ENCODE measurements around the gene SLC5A4.
"Not testable (repeated sequence)": the region's sequence is repeated elsewhere in the genome, so short reads cannot be mapped to it uniquely, and the experiment has no call there.

SLC5A4 gene

GRCh38 chr22:32255217-32255616, at the start of gene SLC5A4:
Gene SLC5A4 (minus strand): TSS chr22:32255347. CDS start chr22:32255329, 18 bp downstream.
- no peak for DNase-seq (ENCODE audit: low spot score)

GRCh38 chr22:32293921-32294320, 38.8 kb upstream of the SLC5A4 start:
- DNase-seq (ENCODE audit: low spot score) = not testable (repeated sequence)

GRCh38 chr22:32286290-32286840, 31.2 kb upstream of the SLC5A4 start:
- no peak for DNase-seq (ENCODE audit: low spot score)

- no peak for DNase-seq (ENCODE audit: low spot score)
These were observed 25.9 kb upstream of the SLC5A4 start for GRCh38 chr22:32281072-32281471.

GRCh38 chr22:32275353-32275752, 20.2 kb upstream of the SLC5A4 start:
- DNase-seq (ENCODE audit: low spot score) = not testable (repeated sequence)

- no peak for DNase-seq (ENCODE audit: low spot score)
These were observed 16.2 kb upstream of the SLC5A4 start for GRCh38 chr22:32271389-32271788.

GRCh38 chr22:32270641-32271369, 15.7 kb upstream of the SLC5A4 start:
- no peak for DNase-seq (ENCODE audit: low spot score)

GRCh38 chr22:32269316-32269715, 14.2 kb upstream of the SLC5A4 start:
- no peak for DNase-seq (ENCODE audit: low spot score)

- DNase-seq (ENCODE audit: low spot score) = no peak
These were observed 11.9 kb upstream of the SLC5A4 start for GRCh38 chr22:32267011-32267410.

GRCh38 chr22:32265882-32266767, 11.0 kb upstream of the SLC5A4 start:
- DNase-seq (ENCODE audit: low spot score) = peak; percentile 74

- not testable (repeated sequence) for DNase-seq (ENCODE audit: low spot score)
These were observed 8.5 kb upstream of the SLC5A4 start for GRCh38 chr22:32263678-32264077.

GRCh38 chr22:32261306-32261705, 6.2 kb upstream of the SLC5A4 start:
- no peak for DNase-seq (ENCODE audit: low spot score)

- no peak for DNase-seq (ENCODE audit: low spot score)
These were observed 3.6 kb upstream of the SLC5A4 start for GRCh38 chr22:32258791-32259190.

- DNase-seq (ENCODE audit: low spot score) = no peak
These were observed 579 bp upstream of the SLC5A4 start for GRCh38 chr22:32255726-32256125.

GRCh38 chr22:32249231-32249630, 5.9 kb downstream of the SLC5A4 start:
- no peak for DNase-seq (ENCODE audit: low spot score)

- no peak for DNase-seq (ENCODE audit: low spot score)
These were observed 6.9 kb downstream of the SLC5A4 start for GRCh38 chr22:32248276-32248675.

GRCh38 chr22:32246166-32246565, 9.0 kb downstream of the SLC5A4 start:
- DNase-seq (ENCODE audit: low spot score) = no peak

- no peak for DNase-seq (ENCODE audit: low spot score)
These were observed 10.1 kb downstream of the SLC5A4 start for GRCh38 chr22:32245042-32245441.

GRCh38 chr22:32244547-32244946, 10.6 kb downstream of the SLC5A4 start:
- DNase-seq (ENCODE audit: low spot score) = no peak

GRCh38 chr22:32240461-32240860, 14.7 kb downstream of the SLC5A4 start:
- no peak for DNase-seq (ENCODE audit: low spot score)

- no peak for DNase-seq (ENCODE audit: low spot score)
These were observed 17.2 kb downstream of the SLC5A4 start for GRCh38 chr22:32237906-32238305.

GRCh38 chr22:32236970-32237369, 18.2 kb downstream of the SLC5A4 start:
- DNase-seq (ENCODE audit: low spot score) = no peak

GRCh38 chr22:32233091-32233490, 22.1 kb downstream of the SLC5A4 start:
- DNase-seq (ENCODE audit: low spot score) = no peak
